Neural cell (in vitro differentiated cells): ENCODE measurements around the gene ILRUN.

Source experiments
- EP300 ChIP-seq: fragments of 450-650 bp; conservative IDR thresholded peaks from 2 replicates; pipeline ENCODE4 v1.6.1; 2014; ENCODE audit warnings: antibody characterized with exemption, mild to moderate bottlenecking, moderate library complexity; ENCODE audit not compliant: poor library complexity, severe bottlenecking
- EZH2 ChIP-seq: fragments of 200-600, 300-800 bp; shearing (Covaris generic), sonication (generic); IDR thresholded peaks from 2 replicates; pipeline ENCODE4 v1.6.1; 2014; ENCODE audit warnings: antibody characterized with exemption, low read length, borderline replicate concordance, mild to moderate bottlenecking; ENCODE audit not compliant: insufficient read depth, poor library complexity, severe bottlenecking
- MXI1 ChIP-seq: fragments of 450-650 bp; conservative IDR thresholded peaks from 2 replicates; pipeline ENCODE4 v1.6.1; 2014; ENCODE audit warnings: antibody characterized with exemption, mild to moderate bottlenecking; ENCODE audit not compliant: poor library complexity, severe bottlenecking
- POLR2AphosphoS5 ChIP-seq: IDR thresholded peaks from 2 replicates; pipeline ENCODE4 v1.6.1; 2012
- RAD21 ChIP-seq: fragments of 450-650 bp; conservative IDR thresholded peaks from 2 replicates; pipeline ENCODE4 v1.6.1; 2014; ENCODE audit warnings: antibody characterized with exemption, mild to moderate bottlenecking, moderate library complexity
- REST ChIP-seq: IDR thresholded peaks from 2 replicates; pipeline ENCODE4 v1.6.1; 2012; ENCODE audit warnings: borderline replicate concordance
- TAF1 ChIP-seq: IDR thresholded peaks from 2 replicates; pipeline ENCODE4 v1.6.1; 2012; ENCODE audit warnings: low read depth
- TF ChIP-seq, protein P1 (sequence below): fragments of 450-650 bp; IDR thresholded peaks from 2 replicates; pipeline ENCODE4 v1.5.1; 2014; ENCODE audit warnings: antibody characterized with exemption, mild to moderate bottlenecking, moderate library complexity; ENCODE audit not compliant: poor library complexity, severe bottlenecking

DNA sequence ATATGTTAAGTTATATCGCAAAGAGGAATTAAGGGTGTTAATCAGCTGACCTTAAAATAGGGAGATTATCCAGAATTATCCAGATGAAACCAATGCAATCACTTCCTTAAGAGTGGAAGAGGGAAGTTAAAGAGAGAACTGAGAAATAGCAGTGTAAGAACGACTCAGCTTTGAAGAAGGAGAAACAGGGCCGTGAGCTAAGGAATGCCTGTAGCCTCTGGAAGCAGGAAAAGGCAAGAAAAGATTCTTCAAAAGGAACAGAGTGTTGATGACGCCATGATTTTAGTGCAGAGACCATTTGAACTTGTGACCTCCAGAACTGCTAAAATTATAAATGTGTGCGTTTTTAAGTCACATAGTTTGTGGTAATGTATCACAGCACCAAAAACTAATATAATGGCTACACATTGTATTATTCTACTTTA is 32.7 kb downstream of the ILRUN start:
- TF ChIP-seq, protein P1, sequence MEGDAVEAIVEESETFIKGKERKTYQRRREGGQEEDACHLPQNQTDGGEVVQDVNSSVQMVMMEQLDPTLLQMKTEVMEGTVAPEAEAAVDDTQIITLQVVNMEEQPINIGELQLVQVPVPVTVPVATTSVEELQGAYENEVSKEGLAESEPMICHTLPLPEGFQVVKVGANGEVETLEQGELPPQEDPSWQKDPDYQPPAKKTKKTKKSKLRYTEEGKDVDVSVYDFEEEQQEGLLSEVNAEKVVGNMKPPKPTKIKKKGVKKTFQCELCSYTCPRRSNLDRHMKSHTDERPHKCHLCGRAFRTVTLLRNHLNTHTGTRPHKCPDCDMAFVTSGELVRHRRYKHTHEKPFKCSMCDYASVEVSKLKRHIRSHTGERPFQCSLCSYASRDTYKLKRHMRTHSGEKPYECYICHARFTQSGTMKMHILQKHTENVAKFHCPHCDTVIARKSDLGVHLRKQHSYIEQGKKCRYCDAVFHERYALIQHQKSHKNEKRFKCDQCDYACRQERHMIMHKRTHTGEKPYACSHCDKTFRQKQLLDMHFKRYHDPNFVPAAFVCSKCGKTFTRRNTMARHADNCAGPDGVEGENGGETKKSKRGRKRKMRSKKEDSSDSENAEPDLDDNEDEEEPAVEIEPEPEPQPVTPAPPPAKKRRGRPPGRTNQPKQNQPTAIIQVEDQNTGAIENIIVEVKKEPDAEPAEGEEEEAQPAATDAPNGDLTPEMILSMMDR = no peak
- TF ChIP-seq POLR2AphosphoS5 (no peak), EP300 (no peak), MXI1 (no peak), REST (no peak), EZH2 (no peak), RAD21 (no peak), TAF1 (no peak)
